Activated T-helper 17 cell treated with anti-CD3 and anti-CD28 coated beads, Interleukin-2, amount 50 U/mL, for 72 hours (primary cell): ENCODE results near the gene PIK3R2. TPM values are rescaled to one million over a fixed set of nuclear protein-coding genes. Genes with fewer than 3 reads are reported as not detected.
A peak's percentile ranks its signal among the peaks of the same experiment; 100 is the strongest.
"Not testable (repeated sequence)": the region's sequence is repeated elsewhere in the genome, so short reads cannot be mapped to it uniquely, and the experiment has no call there.

Experiments
- ATAC-seq: fragments of 150-1000 bp; cut with Tn5 transposase; replicated peaks from 2 replicates; pipeline ENCODE4 v1.10.0; 2021; ENCODE audit warnings: mild to moderate bottlenecking, moderate library complexity
- H3K27ac Mint-ChIP-seq: one replicate; pipeline ENCODE4 v1.8.0; 2022; ENCODE audit warnings: mixed read lengths
- H3K27me3 Mint-ChIP-seq: one replicate; pipeline ENCODE4 v1.8.0; 2022; ENCODE audit warnings: mixed read lengths
- H3K36me3 Mint-ChIP-seq: one replicate; pipeline ENCODE4 v1.8.0; 2022; ENCODE audit warnings: low read depth, mild to moderate bottlenecking, mixed read lengths
- H3K4me1 Mint-ChIP-seq: one replicate; pipeline ENCODE4 v1.8.0; 2022; ENCODE audit warnings: mixed read lengths
- H3K4me3 Mint-ChIP-seq: one replicate; pipeline ENCODE4 v1.8.0; 2022; ENCODE audit warnings: mild to moderate bottlenecking, mixed read lengths
- H3K9me3 Mint-ChIP-seq: one replicate; pipeline ENCODE4 v1.8.0; 2022; ENCODE audit warnings: mixed read lengths
- total RNA-seq, 2 donors: library from RNA; stranded (reverse); gene quantifications; one replicate each; pipeline ENCODE4 v1.2.3, GENCODE V29; 2022

The PIK3R2 gene
- total RNA-seq, 2 donors from 2014 or later: 13.0 to 21.8 TPM

DNA sequence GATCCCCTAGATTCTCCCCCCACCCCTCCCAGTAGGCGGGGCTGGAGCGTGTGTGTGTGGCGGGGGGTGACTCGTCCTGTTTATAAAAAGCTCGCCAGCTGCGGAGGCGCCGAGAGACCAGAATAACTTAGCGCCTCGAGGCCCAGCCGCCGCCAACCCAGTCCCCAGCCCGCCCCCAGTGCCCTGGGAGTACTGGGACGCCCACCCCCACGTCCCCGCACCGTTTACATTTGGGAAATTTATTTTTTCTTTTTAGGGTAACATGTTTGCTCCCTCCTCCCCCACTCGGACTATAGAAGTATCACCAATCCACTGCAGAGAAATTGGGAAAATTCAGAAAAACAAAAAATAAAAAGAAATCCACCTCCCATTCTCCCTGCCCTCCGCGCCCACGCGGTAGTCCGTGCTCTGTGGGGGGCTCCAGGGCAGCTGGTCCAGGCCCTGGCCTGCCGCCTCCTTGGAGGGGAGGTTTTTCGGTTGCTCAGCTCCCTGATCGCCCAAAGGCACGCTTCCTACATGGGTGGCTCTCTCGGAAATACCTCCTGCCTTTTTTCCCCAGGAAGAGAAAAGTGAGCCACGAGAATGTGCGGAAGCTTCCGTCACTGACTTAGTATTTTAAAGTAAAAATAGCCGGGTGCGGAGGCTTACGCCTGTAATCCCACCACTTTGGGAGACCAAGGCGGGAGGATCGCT, 52.4 kb downstream of the PIK3R2 start:
- peaks cover 5% of the 10 kb centered on the region for H3K27me3 Mint-ChIP-seq
- H3K36me3 Mint-ChIP-seq: peaks cover 27% of the 10 kb centered on the region
- H3K27ac Mint-ChIP-seq: peak overlapping the region; percentile 97
- ATAC-seq: no peak
- no peaks in the 10 kb centered on the region for H3K4me1 Mint-ChIP-seq
- H3K9me3 Mint-ChIP-seq: no peaks in the 10 kb centered on the region
- peak overlapping the region; percentile 94 for H3K4me3 Mint-ChIP-seq

DNA sequence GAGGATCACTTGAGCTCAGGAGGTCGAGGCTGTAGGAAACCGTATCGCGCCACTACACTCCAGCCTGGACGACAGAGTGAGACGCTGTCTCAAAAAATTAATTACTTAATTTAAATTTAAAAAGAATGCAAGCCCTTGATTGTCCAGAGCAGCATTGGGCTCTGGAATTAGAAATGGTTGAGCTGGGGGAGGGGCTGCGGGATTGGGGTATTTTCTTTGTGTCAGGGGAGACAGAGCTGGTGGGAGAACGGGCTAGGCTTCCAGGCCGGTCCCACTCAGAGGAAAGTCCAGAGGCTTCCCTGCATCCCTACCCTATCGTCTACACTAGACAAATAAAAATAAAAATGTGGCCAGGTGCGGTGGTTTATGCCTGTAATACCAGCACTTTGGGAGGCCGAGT, 53.1 kb downstream of the PIK3R2 start:
- H3K4me1 Mint-ChIP-seq: no peaks in the 10 kb centered on the region
- peak overlapping the region; percentile 94 for H3K4me3 Mint-ChIP-seq
- H3K36me3 Mint-ChIP-seq: peaks cover 25% of the 10 kb centered on the region
- H3K9me3 Mint-ChIP-seq: no peaks in the 10 kb centered on the region
- no peak overlapping the region for H3K27ac Mint-ChIP-seq
- peaks cover 5% of the 10 kb centered on the region for H3K27me3 Mint-ChIP-seq
- no peak for ATAC-seq

DNA sequence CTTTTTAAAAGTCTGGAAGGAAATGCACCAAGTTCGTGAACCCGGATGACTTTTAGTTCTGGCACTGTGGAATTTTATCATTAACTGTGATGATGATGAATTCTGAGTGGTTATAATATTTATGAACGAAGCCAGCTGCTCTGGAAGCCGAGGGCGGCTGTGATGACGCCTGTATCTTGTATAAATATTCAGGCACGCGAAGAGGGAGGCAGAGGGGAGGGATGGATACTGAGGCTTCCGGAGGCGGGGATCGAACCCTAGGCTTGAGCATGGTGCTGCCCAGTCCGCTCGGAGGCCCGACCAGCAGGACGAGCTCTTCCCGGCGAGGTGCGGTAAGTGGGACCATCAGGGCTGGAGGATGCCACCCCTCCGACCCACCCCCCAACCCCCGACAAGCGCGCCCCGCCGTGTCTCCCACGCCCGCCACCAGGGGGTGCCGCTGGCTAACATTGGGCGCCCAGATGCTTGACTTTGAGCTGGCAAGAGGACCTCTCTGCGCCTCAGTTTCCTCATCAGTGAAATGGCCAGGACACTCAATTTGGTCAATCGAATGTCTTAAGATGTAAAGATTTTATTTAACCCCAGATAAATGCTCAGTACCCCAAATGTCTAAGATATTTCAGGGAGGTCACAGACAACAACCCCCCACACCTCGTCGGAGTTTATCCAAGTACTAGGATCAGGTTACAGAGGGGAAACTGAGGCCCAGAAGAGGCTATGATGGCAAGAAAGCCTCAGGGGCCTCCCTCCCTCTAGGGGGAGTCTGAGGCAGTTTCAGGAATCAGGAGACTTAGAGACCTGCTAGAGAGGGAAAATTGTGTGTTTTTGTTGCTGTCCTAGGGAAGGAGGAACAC, 55.4 kb downstream of the PIK3R2 start:
- Mint-ChIP-seq H3K9me3 (no peaks in the 10 kb centered on the region), H3K4me3 (no peak overlapping the region), H3K27ac (no peak overlapping the region), H3K4me1 (no peaks in the 10 kb centered on the region), H3K36me3 (peaks cover 9% of the 10 kb centered on the region), H3K27me3 (peaks cover 8% of the 10 kb centered on the region)
- ATAC-seq: no peak

DNA sequence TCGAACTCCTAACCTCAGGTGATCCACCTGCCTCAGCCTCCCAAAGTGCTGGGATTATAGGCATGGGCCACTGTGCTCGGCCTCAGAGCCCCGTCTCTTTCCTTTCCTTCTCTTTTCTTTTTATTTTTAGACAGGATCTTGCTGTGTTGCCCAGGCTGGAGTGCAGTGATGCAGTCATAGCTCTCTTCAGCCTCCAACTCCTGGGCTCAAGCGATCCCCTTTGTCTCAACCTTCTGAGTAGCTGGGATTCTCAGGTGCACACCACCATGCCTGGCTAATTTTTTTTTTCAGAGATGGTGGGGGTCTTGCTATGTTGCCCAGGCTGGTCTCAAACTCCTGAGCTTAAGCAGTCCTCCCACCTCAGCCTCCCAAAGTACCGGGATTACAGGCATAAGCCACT, 56.9 kb downstream of the PIK3R2 start:
- not testable (repeated sequence) for H3K36me3 Mint-ChIP-seq

DNA sequence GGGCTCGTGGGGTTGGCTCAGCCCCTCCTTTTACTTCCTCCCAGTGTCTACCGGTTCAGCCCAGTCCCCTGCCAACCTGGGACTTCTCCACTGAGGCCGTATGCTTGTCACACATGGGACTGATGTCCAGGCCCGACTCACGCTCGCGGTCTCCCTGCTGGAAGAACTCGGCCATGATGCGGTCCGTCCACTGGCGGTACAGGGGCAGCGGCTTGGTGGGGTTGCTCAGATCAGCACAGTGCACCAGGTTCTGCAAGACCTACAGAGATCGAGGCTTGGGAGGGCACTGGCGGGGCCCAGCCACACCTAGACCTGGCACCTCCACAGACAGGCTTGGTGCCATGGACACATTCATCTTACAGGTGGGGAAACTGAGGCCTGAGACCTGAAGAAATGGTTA, 58.7 kb downstream of the PIK3R2 start:
- H3K9me3 Mint-ChIP-seq: no peaks in the 10 kb centered on the region
- no peaks in the 10 kb centered on the region for H3K36me3 Mint-ChIP-seq
- no peak overlapping the region for H3K4me3 Mint-ChIP-seq
- no peak overlapping the region for H3K27ac Mint-ChIP-seq
- no peak for ATAC-seq
- peaks cover 8% of the 10 kb centered on the region for H3K27me3 Mint-ChIP-seq
- peaks cover 5% of the 10 kb centered on the region for H3K4me1 Mint-ChIP-seq

More for the DNA sequence above, 56.9 kb downstream of the PIK3R2 start:
- H3K27ac Mint-ChIP-seq, H3K27me3 Mint-ChIP-seq, H3K9me3 Mint-ChIP-seq, ATAC-seq, H3K4me1 Mint-ChIP-seq, H3K4me3 Mint-ChIP-seq: not testable (repeated sequence)

DNA sequence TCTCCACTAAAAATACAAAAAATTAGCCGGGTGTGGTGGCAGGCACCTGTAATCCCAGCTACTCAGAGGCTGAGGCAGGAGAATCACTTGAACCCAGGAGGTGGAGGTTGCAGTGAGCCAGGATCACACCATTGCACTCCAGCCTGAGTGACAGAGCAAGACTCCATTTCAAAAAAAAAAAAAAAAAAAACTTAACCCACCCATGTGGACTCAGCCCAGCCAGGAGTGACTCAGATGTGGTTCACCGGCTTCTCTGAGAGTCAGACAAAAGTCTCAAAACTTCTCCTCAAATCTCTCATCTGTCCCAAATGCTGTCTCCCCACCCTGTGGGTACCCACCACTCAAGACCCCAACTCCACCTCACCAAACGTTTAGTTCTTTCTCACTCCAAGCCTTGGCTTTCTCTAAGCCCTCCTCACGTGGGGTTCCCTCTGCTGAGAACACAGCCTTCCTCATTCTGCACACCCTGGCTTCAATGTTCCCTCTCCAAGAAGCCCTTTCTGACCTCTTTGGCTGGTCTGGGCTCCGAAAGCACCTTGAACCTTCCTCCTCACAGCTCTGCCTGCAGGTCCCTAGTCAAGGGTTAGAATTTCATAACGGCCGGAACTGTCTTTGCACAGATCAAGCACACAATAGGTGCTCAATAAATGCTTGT, 61.9 kb downstream of the PIK3R2 start:
- no peak overlapping the region for H3K27ac Mint-ChIP-seq
- peaks cover 5% of the 10 kb centered on the region for H3K4me1 Mint-ChIP-seq
- no peaks in the 10 kb centered on the region for H3K36me3 Mint-ChIP-seq
- peaks cover 4% of the 10 kb centered on the region for H3K27me3 Mint-ChIP-seq
- no peaks in the 10 kb centered on the region for H3K9me3 Mint-ChIP-seq
- H3K4me3 Mint-ChIP-seq: no peak overlapping the region
- ATAC-seq: peak; percentile 66

DNA sequence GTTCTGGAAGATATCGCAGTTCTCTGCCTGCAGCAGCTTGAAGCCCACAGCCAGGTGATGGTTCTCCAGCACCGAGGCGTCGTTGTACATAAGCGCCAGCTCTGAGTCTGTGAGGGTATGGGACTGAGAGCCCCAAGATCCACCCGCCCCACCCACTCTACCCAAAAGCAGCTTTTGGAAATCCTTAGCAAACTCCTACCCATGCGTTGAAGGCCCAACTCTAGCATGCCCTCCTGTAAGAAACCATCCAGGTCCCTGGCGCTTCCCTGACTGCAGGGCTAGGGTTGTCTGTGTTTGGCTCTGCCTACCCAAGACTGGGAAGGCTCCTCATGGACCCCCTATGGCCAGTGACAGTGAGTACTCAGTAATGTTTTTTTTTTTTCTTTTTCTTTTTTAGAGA, 63.8 kb downstream of the PIK3R2 start:
- Mint-ChIP-seq H3K9me3 (no peaks in the 10 kb centered on the region), H3K36me3 (no peaks in the 10 kb centered on the region), H3K27ac (no peak overlapping the region), H3K4me1 (peaks cover 5% of the 10 kb centered on the region), H3K4me3 (no peak overlapping the region), H3K27me3 (peaks cover 6% of the 10 kb centered on the region)
- no peak for ATAC-seq

DNA sequence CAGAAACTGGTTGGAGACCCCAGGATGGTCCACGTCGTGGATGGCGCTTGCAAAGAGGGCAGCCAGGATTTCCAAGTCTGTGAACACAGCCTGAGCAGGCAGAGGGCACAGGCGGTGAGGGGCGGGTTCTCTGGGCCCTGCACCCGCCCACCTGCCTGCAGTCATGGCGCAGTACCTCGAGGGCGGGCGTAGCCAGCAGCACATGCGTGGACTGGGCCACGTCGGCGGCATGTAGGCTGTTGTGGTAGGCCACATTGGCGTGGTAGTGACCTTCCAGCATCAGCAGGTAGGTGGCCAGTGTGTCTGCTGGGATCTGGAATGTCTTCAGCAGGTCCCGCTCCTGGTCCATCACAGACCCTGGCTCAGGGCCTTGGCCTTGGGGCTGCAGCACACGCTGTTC, 65.2 kb downstream of the PIK3R2 start:
- no peak overlapping the region for H3K27ac Mint-ChIP-seq
- no peaks in the 10 kb centered on the region for H3K9me3 Mint-ChIP-seq
- no peaks in the 10 kb centered on the region for H3K36me3 Mint-ChIP-seq
- ATAC-seq: no peak
- H3K4me3 Mint-ChIP-seq: no peak overlapping the region
- peaks cover 5% of the 10 kb centered on the region for H3K4me1 Mint-ChIP-seq
- H3K27me3 Mint-ChIP-seq: peaks cover 6% of the 10 kb centered on the region

DNA sequence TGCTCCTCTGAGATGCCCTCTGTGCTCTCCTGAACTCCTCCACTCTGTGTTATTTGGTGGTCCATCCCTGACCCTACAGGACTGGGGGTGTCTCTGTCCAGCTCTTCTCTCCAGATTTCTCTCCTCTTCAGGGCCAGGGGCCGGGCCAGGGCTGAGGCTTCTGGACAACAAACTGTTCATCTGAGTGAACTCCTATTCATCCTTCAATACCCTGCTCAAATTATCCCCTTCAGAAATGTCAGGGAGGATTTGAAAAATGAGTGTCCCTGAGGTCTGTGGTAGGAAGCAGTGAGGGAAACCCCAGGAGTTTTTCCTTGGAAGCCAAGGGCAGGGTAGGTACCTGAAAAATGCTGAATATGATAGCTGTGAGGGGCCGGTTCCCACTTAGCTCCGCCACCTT, 65.6 kb downstream of the PIK3R2 start:
- ATAC-seq: no peak
- no peak overlapping the region for H3K4me3 Mint-ChIP-seq
- H3K36me3 Mint-ChIP-seq: no peaks in the 10 kb centered on the region
- H3K4me1 Mint-ChIP-seq: peaks cover 5% of the 10 kb centered on the region
- H3K9me3 Mint-ChIP-seq: no peaks in the 10 kb centered on the region
- H3K27ac Mint-ChIP-seq: no peak overlapping the region
- H3K27me3 Mint-ChIP-seq: peaks cover 8% of the 10 kb centered on the region

Other genes with a start within 250 kb of the PIK3R2 start
- 10 to 100 TPM; 52.4 to 90.5 TPM for gene CCDC124, start 220.1 kb upstream of the PIK3R2 start, total RNA-seq
- gene KCNN1, start 186.1 kb upstream of the PIK3R2 start, total RNA-seq: under 1 TPM; 0.50 to 0.61 TPM
- gene ARRDC2, start 145.0 kb upstream of the PIK3R2 start, total RNA-seq: 10 to 100 TPM; 32.0 to 98.0 TPM
- 10 to 100 TPM; 28.6 to 54.5 TPM for gene IL12RB1, start 66.2 kb upstream of the PIK3R2 start, total RNA-seq
- gene MAST3, start 55.4 kb upstream of the PIK3R2 start, total RNA-seq: 10 to 100 TPM; 23.5 to 46.6 TPM
- 10 to 100 TPM; 51.7 to 81.1 TPM for gene IFI30, start 20.6 kb downstream of the PIK3R2 start, total RNA-seq
- 10 to 100 TPM in 1 of 2 donors, 1 to 10 TPM in 1; 4.2 to 12.0 TPM for gene MPV17L2, start 40.1 kb downstream of the PIK3R2 start, total RNA-seq
- gene RAB3A, start 50.9 kb downstream of the PIK3R2 start, total RNA-seq: 1 to 10 TPM; 7.2 to 9.5 TPM
- gene PDE4C, start 73.3 kb downstream of the PIK3R2 start, total RNA-seq: 1 to 10 TPM in 1 of 2 donors, under 1 TPM in 1; 0.95 to 1.4 TPM
- 1 to 10 TPM; 1.1 to 1.3 TPM for gene IQCN, start 121.3 kb downstream of the PIK3R2 start, total RNA-seq
- gene JUND, start 128.5 kb downstream of the PIK3R2 start, total RNA-seq: 100 to 1,000 TPM; 177 to 324 TPM
- gene LSM4, start 169.9 kb downstream of the PIK3R2 start, total RNA-seq: 100 to 1,000 TPM; 176 to 252 TPM
- gene PGPEP1, start 187.4 kb downstream of the PIK3R2 start, total RNA-seq: 10 to 100 TPM; 38.9 to 46.0 TPM
- under 1 TPM; 0.45 to 0.50 TPM for gene GDF15, start 233.0 kb downstream of the PIK3R2 start, total RNA-seq
- not detected for gene LRRC25, start 244.5 kb downstream of the PIK3R2 start, total RNA-seq